Retinal pigment epithelial cell (primary cell): Measurements from ENCODE around the gene STK38.
"Not testable (repeated sequence)": the region's sequence is repeated elsewhere in the genome, so short reads cannot be mapped to it uniquely, and the experiment has no call there.

Experiments
- DNase-seq: peaks from one replicate; pipeline ENCODE4 v3.0.0-alpha.2; 2010; ENCODE audit warnings: low read depth
- H3K4me3 ChIP-seq: 2 replicates; pipeline ENCODE4 v1.5.1; 2011; ENCODE audit warnings: mild to moderate bottlenecking, low read length, control low read depth, moderate library complexity
- CTCF ChIP-seq: conservative IDR thresholded peaks from 2 replicates; pipeline ENCODE4 v1.5.1; 2011; ENCODE audit warnings: low read depth, low read length, control low read depth, inconsistent platforms

STK38 gene

GRCh38 chr6:36590237-36590636 is 43.0 kb upstream of the STK38 start:
- DNase-seq, result peak; percentile 80
- H3K4me3 ChIP-seq, result no peak overlapping the region
- no peak for TF ChIP-seq CTCF

GRCh38 chr6:36589025-36589400 is 41.7 kb upstream of the STK38 start:
- H3K4me3 ChIP-seq, DNase-seq: not testable (repeated sequence)

GRCh38 chr6:36586606-36587005 is 39.3 kb upstream of the STK38 start:
- no peak for DNase-seq
- TF ChIP-seq CTCF, result no peak
- no peak overlapping the region for H3K4me3 ChIP-seq

- TF ChIP-seq CTCF, result no peak
- H3K4me3 ChIP-seq, result no peak overlapping the region
- no peak for DNase-seq
These were observed 34.4 kb upstream of the STK38 start for GRCh38 chr6:36581716-36582115.

GRCh38 chr6:36580184-36580526 is 32.9 kb upstream of the STK38 start:
- DNase-seq, result no peak
- TF ChIP-seq CTCF, result no peak
- no peak overlapping the region for H3K4me3 ChIP-seq

- no peak for TF ChIP-seq CTCF
- DNase-seq, result no peak
- no peak overlapping the region for H3K4me3 ChIP-seq
These were observed 31.2 kb upstream of the STK38 start for GRCh38 chr6:36578431-36578830.

- no peak overlapping the region for H3K4me3 ChIP-seq
- DNase-seq, result no peak
- no peak for TF ChIP-seq CTCF
These were observed 30.8 kb upstream of the STK38 start for GRCh38 chr6:36578030-36578429.

- no peak overlapping the region for H3K4me3 ChIP-seq
- no peak for TF ChIP-seq CTCF
- DNase-seq, result peak; percentile 91
These were observed 30.0 kb upstream of the STK38 start for GRCh38 chr6:36577301-36577700.
